Large intestine (tissue), 3 donors: ENCODE measurements around the gene RPL18. TPM values are rescaled to one million over a fixed set of nuclear protein-coding genes. Genes with fewer than 3 reads are reported as not detected.
A peak's percentile ranks its signal among the peaks of the same experiment; 100 is the strongest.

ENCODE experiments used
- DNase-seq, 2 donors: peaks; one replicate each; pipeline versions ENCODE4 v3.0.0 to v3.0.0-alpha.2; 2013
- H3K27ac ChIP-seq: one replicate; pipeline ENCODE4 v1.5.1; 2013; ENCODE audit warnings: low read length
- H3K27me3 ChIP-seq: 2 replicates; pipeline ENCODE4 v1.6.1; 2013; ENCODE audit warnings: low read length; ENCODE audit not compliant: control insufficient read depth, insufficient read depth
- H3K36me3 ChIP-seq: 2 replicates; pipeline ENCODE4 v1.6.1; 2013; ENCODE audit warnings: low read length; ENCODE audit not compliant: control insufficient read depth, insufficient read depth
- H3K4me1 ChIP-seq: one replicate; pipeline ENCODE4 v1.6.1; 2013; ENCODE audit warnings: low read length; ENCODE audit not compliant: control insufficient read depth, insufficient read depth
- H3K4me3 ChIP-seq: one replicate; pipeline ENCODE4 v1.5.1; 2013; ENCODE audit warnings: low read length
- H3K9me3 ChIP-seq: one replicate; pipeline ENCODE4 v1.6.1; 2013; ENCODE audit warnings: mild to moderate bottlenecking, low read depth, low read length, moderate library complexity; ENCODE audit not compliant: control insufficient read depth
- WGBS: methylation state at CpG from one replicate; pipeline ENCODE4 v1.1.5; 2013; ENCODE audit warnings: low lambda C conversion rate; ENCODE audit not compliant: insufficient coverage; 5-methylcytosine and 5-hydroxymethylcytosine counted together
- polyA plus RNA-seq: library from polyadenylated mRNA; unstranded; fragments of 120-200 nt; gene quantifications from one replicate; pipeline ENCODE4 v1.2.1, GENCODE V29; 2013

The RPL18 gene
- polyA plus RNA-seq, 1 donor, result 2,091 TPM

DNA sequence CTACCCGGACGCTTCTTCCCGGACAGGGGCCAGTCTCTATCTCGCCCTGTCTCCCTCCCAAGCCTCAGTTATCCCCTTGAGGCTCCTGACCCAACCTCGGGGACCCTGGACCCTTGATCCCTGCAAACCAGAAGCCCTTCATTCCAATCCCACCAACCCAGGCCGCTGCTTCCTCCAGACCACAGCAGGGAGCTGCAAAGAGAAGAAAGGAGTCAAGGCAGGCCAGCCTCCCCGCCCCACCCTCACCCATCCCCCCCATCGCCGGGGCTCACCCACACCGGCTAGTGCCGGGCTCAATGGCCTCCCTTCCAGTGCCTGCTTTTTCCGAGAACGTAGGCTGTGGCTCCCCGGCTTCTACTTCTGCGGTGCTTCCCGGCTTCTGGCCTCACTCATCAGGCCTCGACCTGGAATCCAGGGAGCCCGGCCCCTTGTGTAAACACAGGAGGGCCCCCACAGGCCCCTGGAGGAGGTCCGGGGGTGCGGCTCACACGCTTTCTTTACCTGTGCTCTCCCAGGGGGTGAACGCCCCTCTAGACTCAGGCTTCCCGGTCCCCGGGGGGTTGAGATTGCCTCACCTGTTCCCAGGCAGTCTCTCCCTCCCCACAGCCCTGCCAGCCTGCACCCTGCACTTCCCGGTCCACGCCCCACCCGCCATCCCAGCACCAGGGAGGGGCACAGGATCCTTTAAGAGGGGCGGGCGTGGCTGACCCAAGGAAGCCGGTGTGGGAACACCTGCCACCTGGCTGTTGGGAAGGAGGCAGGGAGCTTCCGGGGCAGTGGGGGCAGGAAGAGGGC, 4.3 kb downstream of the RPL18 start, which contains the start of gene FAM83E:
Gene FAM83E, minus strand, starts transcription at position 641 of the 795 bp plus-strand sequence. CDS start 1,704 bp downstream, outside the sequence.
- Histone ChIP-seq H3K4me1 (peaks cover 52% of the 10 kb centered on the region), H3K27me3 (no peaks in the 10 kb centered on the region), H3K4me3 (peak within 1 kb of the TSS; percentile 65), H3K27ac (peak within 1 kb of the TSS; percentile 96), H3K36me3 (peaks cover 43% of the 10 kb centered on the region), H3K9me3 (peaks cover 4% of the 10 kb centered on the region)
- WGBS, result no CpG with 5 or more reads among the region's 31 CpGs
- DNase-seq, result peak; percentile 98 to 100

DNA sequence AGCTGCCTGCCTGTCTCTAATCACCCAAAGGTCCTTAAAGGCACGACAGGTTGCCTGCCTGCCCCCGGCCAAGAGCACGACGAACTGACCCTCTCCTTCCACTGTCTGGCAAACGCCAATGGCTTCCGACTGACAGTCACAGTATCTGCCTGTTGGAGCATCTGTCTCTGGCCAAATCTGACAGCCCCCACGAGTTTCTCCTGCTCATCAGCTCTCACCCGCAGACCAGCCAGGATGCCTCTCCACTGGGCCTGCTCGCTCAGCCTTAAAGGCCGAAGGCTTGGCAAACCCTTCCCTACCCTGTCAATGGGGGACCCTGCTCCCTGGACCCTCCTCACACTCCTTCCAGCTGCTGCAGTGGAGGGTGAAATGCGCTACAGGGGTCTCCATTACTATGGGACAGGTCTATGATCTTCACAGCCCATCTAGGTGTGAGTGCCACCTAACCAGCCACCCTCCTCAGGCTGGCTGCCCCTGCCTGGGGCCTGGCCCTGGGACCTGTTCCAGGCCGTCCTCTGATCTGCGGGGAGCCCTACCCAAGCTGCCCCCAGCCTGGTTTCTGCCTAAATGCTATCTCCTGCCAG, 5.0 kb downstream of the RPL18 start:
- Histone ChIP-seq H3K36me3 (peaks cover 45% of the 10 kb centered on the region), H3K4me1 (peaks cover 51% of the 10 kb centered on the region), H3K27ac (peak overlapping the region; percentile 96), H3K9me3 (peaks cover 4% of the 10 kb centered on the region), H3K27me3 (no peaks in the 10 kb centered on the region), H3K4me3 (peak overlapping the region; percentile 65)
- WGBS, result no CpG with 5 or more reads among the region's 13 CpGs
- no peak for DNase-seq

DNA sequence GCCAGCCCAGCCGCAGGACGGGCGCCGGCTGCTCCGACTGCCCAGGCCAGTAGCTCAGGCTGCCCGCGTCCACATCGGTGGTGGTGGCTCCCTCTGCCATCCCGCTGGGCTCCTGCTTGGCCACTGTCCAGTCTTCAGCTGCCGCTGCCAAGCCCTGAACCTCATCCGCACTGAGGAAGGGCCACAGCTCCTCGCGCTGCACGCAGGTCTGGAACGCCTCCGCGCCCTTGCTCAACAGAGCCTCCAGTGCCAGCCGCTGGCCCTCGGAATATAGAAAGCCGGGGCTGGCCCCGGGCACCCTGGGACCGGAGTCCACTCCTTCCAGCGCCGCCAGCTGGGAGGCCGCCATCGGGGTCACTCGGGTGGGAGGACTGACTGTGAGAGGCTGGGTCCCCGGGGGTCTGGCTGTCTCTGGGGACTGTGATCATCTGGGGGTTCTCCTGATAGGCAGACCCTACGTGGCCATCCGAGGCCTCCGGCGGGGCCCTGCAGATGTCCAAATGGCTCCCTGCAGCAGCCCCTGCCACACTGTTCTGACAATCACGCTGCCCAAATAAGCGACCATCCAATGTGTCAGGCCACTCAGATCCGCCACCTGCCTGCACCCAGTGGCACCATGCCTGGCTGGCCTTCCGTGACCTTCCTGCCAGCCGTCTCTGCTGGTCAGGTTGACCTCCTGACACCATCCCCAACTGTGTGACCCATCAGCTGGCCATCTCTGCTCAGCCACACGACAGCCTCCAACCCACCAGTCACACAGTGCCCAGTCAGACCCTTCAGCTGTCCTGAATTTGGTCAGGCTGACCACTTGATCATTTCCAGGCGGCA, 5.7 kb downstream of the RPL18 start:
- Histone ChIP-seq H3K4me1 (peaks cover 51% of the 10 kb centered on the region), H3K9me3 (peaks cover 4% of the 10 kb centered on the region), H3K27ac (peak overlapping the region; percentile 96), H3K36me3 (peaks cover 45% of the 10 kb centered on the region), H3K4me3 (peak overlapping the region; percentile 65), H3K27me3 (no peaks in the 10 kb centered on the region)
- no CpG with 5 or more reads among the region's 39 CpGs for WGBS
- DNase-seq, result no peak

DNA sequence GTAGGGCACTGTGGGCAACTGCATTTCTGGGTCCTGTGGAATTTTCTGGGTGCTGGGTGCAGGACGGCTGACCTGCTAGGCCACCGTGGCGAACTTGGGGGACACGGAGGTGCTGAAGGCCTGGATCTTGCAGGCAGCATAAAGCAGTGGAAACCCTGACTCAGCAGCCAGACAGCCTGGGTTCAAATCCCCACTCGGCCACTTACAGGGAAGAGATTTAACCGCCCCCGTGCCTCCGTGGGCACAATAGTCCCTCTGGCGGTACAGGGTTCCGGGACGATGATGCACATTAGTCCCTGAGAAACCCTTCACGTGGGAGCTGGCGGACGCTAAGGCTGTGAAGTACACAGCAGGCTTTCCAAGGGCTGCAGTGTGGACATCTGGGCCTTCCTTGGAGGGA, 7.1 kb downstream of the RPL18 start:
- Histone ChIP-seq H3K4me1 (peaks cover 40% of the 10 kb centered on the region), H3K27me3 (no peaks in the 10 kb centered on the region), H3K27ac (no peak overlapping the region), H3K36me3 (peaks cover 35% of the 10 kb centered on the region), H3K9me3 (peaks cover 4% of the 10 kb centered on the region), H3K4me3 (no peak overlapping the region)
- WGBS, result no CpG with 5 or more reads among the region's 14 CpGs
- no peak for DNase-seq

DNA sequence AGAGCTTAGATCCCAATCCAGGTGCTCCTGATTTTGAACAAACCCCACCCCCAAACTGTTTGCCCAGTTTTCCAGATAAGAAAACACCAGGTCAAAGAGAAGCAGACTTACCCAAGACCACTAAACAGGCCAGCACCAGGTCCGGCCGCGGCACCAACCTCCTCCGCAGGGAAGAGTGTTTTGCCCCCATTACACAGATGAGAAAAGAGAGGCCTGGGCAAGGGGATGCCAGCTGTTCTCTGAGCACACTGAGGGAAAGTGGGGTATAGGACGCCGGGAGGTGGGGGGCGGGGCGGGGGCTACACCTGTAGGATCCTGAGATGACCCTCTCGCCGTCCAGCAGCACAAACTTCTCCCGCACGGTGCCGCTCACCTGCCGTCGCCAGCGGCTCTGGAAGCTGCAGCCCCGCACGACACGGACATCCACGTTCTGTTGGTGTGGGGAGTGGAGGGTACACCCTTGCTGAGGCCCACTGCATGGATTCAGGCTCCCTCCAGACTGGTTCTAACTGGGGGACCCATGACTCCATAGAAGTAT, 9.3 kb downstream of the RPL18 start:
- Histone ChIP-seq H3K4me3 (no peak overlapping the region), H3K27me3 (no peaks in the 10 kb centered on the region), H3K9me3 (peaks cover 4% of the 10 kb centered on the region), H3K36me3 (peaks cover 19% of the 10 kb centered on the region), H3K27ac (no peak overlapping the region), H3K4me1 (peaks cover 22% of the 10 kb centered on the region)
- no CpG with 5 or more reads among the region's 20 CpGs for WGBS
- no peak for DNase-seq

DNA sequence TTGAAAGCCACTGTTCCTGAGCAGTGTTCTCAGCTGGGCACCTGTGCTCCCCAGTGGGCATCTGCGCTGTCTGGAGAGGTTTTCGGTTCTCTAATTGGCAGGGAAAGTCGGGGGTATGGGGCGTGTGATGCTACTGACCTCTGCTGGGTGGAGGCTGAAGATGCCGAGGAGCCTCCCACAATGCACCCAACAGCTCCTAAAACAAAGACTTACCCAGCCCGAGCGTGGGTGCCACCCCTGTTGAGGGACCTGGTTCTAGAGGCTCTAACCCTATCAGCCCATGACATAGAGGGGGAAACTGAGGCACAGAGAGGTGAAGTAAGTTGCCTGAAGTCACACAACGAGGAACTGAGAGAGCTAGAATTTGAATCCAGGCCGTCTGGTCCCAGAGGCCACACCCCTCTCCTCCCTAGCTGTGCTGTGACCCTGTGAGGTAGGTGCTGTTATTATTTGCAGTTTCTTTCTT, 10.1 kb downstream of the RPL18 start:
- peaks cover 4% of the 10 kb centered on the region for H3K9me3 ChIP-seq
- no peak overlapping the region for H3K27ac ChIP-seq
- H3K4me1 ChIP-seq, result peaks cover 17% of the 10 kb centered on the region
- no peak overlapping the region for H3K4me3 ChIP-seq
- no peak for DNase-seq
- no CpG with 5 or more reads among the region's 9 CpGs for WGBS
- H3K27me3 ChIP-seq, result no peaks in the 10 kb centered on the region
- H3K36me3 ChIP-seq, result peaks cover 19% of the 10 kb centered on the region

DNA sequence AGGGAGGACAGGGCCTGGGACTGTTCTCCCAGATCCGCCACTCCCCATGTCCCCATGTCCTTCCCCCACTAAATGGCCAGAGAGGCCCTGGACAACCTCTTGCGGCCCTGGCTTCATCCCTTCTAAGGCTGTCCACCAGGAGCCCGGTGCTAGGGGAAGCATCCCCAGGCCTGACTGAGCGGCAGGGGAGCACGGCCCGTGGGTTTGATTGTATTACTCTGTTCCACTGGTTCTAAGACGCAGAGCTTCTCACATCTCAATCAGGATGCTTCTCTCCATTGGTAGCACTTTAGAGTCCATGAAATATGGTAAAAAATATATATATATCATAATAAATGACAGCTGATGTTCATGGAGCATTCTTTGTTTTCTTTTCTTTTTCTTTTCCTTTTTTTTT, 11.6 kb downstream of the RPL18 start:
- WGBS, result 100% methylated on average over 1 of the region's 7 CpGs

DNA sequence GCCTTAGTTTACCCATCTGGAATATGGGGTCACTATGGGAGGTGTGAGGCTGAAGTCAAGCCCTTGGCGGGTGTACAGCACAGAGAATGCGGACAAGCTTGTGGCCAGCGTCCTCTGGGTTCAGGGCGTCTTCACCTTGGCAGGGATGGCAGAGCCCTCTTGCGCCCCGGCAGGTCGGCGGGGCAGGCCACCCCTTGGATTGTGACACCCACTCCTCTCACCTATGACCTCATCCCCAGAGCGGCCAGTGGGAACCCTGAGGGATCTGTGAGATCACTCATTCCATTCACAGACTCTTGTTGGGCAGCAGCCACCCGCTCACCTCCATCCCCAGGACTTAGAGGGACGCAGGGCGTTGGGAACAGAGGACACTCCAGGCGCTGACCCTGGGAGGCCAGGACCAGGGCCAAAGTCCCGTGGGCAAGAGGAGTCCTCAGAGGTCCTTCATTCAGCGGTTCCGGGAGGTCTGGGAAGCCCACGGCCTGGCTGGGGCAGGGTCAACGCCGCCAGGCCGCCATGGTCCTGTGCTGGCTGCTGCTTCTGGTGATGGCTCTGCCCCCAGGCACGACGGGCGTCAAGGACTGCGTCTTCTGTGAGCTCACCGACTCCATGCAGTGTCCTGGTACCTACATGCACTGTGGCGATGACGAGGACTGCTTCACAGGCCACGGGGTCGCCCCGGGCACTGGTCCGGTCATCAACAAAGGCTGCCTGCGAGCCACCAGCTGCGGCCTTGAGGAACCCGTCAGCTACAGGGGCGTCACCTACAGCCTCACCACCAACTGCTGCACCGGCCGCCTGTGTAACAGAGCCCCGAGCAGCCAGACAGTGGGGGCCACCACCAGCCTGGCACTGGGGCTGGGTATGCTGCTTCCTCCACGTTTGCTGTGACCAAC, 12.3 kb downstream of the RPL18 start, which contains the start of gene SPACA4:
Gene SPACA4, plus strand, starts transcription at position 280 of the 896 bp plus-strand sequence. Its CDS starts 237 bp downstream, at position 517.
- H3K9me3 ChIP-seq, result no peaks in the 10 kb centered on the region
- WGBS, result no CpG with 5 or more reads among the region's 39 CpGs
- no peak for DNase-seq
- peaks cover 13% of the 10 kb centered on the region for H3K4me1 ChIP-seq
- H3K27me3 ChIP-seq, result no peaks in the 10 kb centered on the region
- H3K27ac ChIP-seq, result no peak within 1 kb of the TSS
- H3K4me3 ChIP-seq, result no peak within 1 kb of the TSS
- peaks cover 17% of the 10 kb centered on the region for H3K36me3 ChIP-seq

More for the DNA sequence above, 11.6 kb downstream of the RPL18 start:
- no peaks in the 10 kb centered on the region for H3K27me3 ChIP-seq
- H3K36me3 ChIP-seq, result peaks cover 21% of the 10 kb centered on the region
- peaks cover 10% of the 10 kb centered on the region for H3K4me1 ChIP-seq
- H3K27ac ChIP-seq, result no peak overlapping the region
- H3K9me3 ChIP-seq, result no peaks in the 10 kb centered on the region
- H3K4me3 ChIP-seq, result no peak overlapping the region
- DNase-seq, result no peak

DNA sequence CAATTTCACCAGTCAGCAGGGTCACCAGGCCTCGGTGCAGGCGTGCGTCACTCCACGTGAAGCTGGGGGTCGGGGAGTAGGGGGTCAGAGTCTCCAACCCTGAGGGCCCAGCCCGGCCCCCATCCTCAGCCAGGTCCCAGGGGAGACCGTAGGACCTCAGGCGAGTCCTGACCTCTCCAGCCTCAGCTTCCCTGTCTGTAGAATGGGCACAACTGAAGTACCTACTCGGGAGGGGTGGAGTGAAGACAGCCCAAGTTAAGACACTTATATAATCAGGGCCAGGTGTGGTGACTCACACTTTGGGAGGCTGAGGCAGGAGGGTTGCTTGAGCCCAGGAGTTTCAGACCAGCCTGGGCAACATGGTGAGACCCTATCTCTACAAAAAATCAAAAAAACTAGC, 15.1 kb downstream of the RPL18 start:
- no peaks in the 10 kb centered on the region for H3K27me3 ChIP-seq
- DNase-seq, result no peak
- WGBS, result no CpG with 5 or more reads among the region's 9 CpGs
- peaks cover 17% of the 10 kb centered on the region for H3K4me1 ChIP-seq
- no peak overlapping the region for H3K27ac ChIP-seq
- H3K9me3 ChIP-seq, result peaks cover 2% of the 10 kb centered on the region
- H3K4me3 ChIP-seq, result no peak overlapping the region
- H3K36me3 ChIP-seq, result peaks cover 10% of the 10 kb centered on the region
